Stimulated activated naive CD4-positive, alpha-beta T cell treated with Interleukin-2 at 50 U/mL for 16 hours (primary cell): ENCODE measurements around the gene PHF2.
A peak's percentile ranks its signal among the peaks of the same experiment; 100 is the strongest.

Experiments used
- DNase-seq: peaks from one replicate; lab custom pipeline; 2025; lab: John Stamatoyannopoulos, UW

Gene PHF2

DNA sequence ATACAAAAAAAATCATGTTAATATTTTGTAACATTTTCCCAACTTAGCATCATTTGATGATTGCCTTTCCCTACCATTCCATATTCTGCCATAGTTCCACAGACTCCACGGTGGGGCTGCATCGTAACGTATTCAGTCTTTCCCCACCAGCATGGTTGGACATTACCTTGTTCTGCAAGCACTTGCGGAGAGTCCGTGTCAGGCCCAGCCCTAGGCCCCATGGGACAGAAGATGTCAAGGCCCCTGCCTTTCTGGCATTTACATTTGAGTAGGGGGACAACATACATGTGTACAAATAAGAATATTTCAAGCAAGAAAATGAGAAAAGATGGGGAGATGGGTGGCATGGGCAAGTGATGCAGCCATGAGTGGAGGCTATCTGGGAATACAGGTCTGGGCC is 8.2 kb upstream of the PHF2 start:
- no peak for DNase-seq

DNA sequence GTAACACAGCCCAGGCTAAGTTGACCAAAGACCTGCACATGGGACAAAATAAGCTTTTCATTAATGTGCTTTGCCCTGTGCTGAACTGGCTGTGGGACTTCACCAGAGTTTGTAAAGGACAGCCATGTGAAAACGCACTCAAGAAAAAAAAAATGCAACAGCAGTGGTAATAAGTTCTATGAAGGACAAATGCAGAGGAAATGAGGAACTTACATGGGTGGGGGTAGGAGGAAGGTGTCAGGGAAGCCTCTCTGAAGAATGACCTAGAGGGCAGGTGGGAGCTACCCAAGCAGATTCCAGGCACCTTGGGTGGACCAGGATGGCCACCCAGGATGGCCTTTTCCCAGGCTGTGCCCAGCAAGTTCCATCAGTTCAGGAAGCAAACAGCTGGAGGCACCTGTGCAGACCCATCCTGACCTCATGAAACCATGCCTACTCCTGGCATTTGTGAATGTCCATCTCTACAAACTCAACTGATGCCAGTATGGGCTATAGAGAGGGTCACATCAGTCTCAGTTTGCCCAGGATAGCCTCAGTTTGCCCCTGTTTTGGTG is 6.7 kb upstream of the PHF2 start:
- DNase-seq, result no peak

- DNase-seq, result no peak
These were observed 4.2 kb upstream of the PHF2 start for GRCh38 chr9:93572221-93572620.

GRCh38 chr9:93572636-93573515 is 3.5 kb upstream of the PHF2 start:
- no peak for DNase-seq

DNA sequence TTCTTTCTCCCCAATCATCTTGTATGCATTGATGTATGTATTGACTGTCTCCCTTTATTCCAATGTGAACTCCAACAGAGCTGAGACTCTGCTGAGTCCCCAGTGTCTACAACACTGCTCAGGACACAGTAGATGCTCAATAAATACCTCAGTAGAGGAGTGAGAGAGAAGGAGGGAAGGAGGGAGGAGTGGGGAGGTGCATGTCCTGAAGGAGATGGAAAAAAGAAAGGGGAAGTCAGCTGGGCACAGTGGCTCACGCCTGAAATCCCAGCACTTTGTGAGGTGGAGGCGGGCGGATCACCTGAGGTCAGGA is 2.9 kb upstream of the PHF2 start:
- no peak for DNase-seq

DNA sequence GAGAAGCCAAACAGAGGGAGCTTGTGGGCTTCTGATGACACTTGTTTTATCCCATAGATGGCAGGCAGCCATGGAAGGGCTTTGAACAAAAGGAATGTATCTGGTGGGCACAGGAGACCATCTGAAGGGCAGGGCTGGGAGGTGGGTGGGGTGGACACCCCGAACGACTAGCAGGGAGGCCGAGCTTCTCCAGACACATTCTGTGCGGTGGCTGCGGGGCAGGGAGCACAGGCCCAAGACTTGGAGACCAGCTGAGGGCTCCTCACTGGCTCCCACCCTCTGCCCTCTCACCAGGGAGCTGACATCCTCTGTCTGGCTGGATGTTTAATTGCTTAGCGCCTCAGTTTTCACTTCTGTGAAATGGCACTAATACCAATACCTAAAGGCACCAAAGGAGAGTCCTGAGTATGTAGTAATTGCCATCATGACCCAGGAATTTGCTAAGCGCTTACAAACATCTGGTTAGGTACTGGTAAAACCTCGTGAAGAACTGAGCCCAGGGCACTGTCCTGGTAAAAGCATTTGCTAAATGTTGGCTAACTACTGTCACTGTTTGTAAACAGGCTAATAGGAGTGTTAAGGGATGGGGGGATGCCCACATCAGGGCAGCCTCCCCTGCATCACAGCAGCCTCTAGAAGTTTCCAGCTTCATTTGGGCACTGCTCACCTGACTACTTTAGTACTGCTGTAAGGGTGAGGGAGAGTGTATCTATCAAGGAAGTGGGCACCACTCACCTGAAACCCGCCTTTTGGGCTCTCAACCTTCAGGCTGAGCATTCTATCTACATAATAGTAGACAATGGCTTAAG is 2.1 kb upstream of the PHF2 start:
- no peak for DNase-seq

- DNase-seq, result no peak
These were observed 1.2 kb upstream of the PHF2 start for GRCh38 chr9:93574900-93575795.

DNA sequence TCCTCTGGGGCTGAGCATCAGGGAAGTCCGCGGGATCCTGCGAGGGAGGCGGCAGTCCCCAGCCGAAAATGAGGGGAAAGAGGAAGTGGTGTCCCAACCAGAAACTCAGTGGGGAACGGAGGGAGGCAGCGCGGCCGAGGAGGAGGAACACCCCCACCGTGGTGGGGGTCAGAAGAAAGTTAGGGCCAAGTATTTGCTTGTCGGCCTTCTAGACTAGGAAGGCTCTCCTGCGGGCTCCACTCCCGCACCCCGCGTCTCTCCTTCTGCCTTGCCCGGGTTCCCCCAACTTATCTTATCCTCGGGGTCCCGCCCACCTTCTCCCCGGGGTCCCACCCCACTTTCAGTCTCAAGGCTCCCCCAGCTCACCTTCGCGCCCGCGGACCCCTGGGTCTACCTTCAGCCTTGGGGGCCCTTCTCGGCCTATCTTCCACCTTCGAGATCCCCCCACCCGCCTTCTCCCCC is 557 bp upstream of the PHF2 start:
- DNase-seq, result peak; percentile 38

- no peak for DNase-seq
These were observed 942 bp downstream of the PHF2 start for GRCh38 chr9:93577078-93577974.

DNA sequence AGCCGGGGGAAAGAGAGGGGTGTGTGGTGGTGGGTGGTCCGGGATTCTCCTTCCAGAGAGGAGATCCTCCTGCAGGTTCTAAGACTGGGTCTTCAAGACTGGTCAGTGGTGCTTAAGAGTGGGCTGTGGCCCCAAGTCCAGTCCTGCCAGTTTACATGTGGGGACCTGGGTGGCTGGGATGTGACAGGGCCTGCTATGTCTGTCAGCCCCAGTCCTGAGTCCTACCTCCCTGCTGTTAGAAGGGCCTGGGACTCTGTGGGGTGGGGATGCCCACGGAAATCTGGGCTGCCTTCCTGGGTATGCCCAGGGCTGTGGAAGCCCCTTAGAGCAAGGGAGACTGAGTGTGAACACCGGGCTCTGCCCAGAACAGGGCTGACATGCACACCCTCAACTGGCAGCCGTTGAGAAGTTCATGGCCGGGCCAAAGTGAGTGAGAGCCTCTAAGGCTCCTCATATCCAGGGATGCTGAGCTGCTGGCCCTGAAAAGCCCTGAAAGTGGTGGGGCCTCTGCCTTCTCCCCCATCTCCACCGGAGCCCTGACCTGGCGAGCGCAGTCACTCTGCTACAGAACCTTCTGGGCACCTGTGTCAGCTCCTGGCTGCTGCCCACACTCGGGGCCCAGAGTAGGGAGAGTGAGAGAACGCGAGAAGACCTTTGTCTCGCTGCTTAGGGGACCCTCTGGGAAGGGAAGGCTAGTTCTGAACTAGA is 1.7 kb downstream of the PHF2 start:
- DNase-seq, result no peak

- no peak for DNase-seq
These were observed 2.5 kb downstream of the PHF2 start for GRCh38 chr9:93578844-93579243.

DNA sequence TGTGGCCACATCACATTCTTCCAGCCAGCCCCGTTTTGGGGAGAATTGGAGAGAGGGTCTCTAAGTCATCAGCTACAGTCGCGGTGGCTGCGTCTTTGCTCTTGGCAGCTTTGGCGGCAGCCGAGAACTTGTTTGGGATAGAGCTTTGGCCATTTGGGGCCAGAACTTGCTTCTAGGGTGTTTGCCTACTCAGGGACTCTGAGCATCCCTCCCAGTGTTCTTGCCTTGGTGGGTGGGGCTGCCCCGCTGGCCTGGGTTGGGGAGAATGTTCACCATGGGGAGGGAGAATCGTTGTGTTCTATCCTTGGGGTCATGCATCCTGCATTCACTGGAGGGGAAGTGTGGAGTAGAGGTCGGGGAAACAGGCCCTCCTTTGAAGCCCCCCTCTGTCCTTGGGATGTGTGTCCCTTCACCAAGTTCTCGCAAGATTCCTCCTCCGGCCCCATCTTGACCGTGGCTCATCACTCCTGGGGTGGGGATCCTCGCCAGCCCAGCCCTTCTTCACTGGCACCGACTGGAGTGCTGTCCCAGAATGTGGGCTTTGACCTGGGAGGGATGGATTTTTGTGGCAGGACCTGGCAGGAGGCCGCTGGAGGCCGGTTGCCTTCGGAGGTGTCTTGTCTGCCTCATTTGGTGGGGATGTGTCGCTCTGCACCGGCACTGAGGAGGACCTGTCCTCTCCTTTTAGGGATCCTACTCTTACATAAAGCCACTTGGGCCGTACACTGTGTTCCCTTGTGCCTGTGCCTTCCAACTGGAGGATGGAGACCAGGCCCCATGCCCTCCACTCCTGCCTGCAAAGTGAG is 3.5 kb downstream of the PHF2 start:
- DNase-seq, result no peak

DNA sequence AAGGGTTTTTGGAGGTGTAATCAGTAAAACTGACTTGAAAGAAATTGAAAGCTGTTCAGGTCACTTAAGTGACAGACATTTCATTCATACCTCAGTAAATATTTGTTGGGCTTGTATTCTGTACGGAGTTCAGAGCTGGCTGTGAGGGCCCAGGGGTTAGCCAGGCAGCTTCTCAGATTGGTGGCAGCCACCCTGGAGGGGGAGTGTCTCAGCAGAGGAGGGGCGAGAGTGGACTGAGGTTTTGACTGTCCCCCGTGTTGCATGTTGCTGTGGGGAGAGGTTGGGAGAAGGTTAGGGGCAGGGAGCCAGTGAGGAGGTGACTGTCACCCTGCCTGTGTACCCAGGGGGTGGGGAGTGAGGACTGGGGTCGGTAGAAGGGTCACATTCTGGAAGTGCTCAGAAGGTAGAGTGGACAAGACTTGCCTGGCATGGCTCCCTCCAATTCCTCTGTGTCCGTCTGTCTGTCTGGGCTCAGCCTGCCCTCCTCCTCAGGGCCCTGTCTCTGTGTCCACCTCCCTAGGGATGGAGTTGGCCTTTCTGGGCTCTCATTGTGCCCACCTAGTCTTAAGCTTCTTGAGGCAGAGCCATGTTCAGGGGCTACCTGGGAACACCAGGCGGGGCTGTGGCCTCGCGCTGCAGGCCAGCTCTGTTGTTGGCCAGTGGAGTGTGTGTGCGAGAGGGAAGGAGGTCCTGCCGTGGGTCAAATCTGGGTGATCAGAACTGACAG is 4.4 kb downstream of the PHF2 start:
- DNase-seq, result no peak

GRCh38 chr9:93582115-93582514 is 5.7 kb downstream of the PHF2 start:
- no peak for DNase-seq

DNA sequence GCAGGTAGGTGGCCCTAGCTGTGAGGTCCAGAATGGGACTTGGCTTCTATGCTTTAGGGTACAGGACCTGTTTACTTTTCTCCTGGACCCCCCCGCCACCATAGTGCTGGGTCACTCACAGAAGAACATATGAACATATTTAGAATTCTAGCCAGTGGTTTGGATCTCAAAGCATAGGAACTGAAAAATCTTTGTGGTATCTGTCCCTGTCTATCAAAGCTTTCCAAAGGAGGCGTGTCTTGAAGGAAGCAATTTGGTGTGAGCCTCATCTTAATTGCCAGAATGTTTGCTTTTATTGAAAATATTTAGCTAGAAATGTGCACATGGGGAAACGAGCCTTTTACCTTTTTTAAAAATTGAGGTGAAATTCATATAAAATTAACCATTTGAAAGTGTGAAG is 6.2 kb downstream of the PHF2 start:
- DNase-seq, result no peak

- no peak for DNase-seq
These were observed 8.9 kb downstream of the PHF2 start for GRCh38 chr9:93585259-93585658.

DNA sequence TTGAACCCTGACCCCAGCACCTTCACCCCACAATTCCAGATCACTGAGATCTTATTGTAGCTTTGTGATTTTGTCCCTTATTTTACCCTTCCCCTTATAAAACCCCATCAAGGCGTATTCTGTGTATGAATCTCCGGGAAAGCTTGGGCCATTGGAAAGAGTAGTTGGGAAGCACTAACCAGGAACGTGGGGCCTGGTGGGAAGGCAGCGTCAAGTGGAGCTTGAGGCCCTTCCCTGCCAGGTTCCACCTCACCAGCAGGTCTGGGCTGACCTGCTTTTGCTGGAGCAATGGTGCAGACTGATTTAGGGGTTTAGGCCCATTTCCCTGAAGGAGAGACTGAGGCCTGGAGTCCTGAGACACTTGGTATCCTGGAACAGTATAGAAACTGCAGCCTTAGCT is 9.3 kb downstream of the PHF2 start:
- DNase-seq, result no peak

GRCh38 chr9:93586290-93587057 is 10.1 kb downstream of the PHF2 start:
- no peak for DNase-seq
